Skeletal muscle cell (primary cell): Measurements from ENCODE around the gene LAMC3.
"Not testable (repeated sequence)": the region's sequence is repeated elsewhere in the genome, so short reads cannot be mapped to it uniquely, and the experiment has no call there.

ENCODE experiments used
- DNase-seq: peaks from one replicate; pipeline ENCODE4 v3.0.0-alpha.2; 2010; ENCODE audit warnings: low read depth
- H3K4me3 ChIP-seq: 2 replicates; pipeline ENCODE4 v1.5.1; 2011; ENCODE audit warnings: low read depth, mild to moderate bottlenecking, control low read depth, low read length, moderate library complexity

The LAMC3 gene

GRCh38 chr9:131103024-131103423 lies 94.0 kb downstream of the LAMC3 start:
- no peak for DNase-seq
- H3K4me3 ChIP-seq, result no peak overlapping the region

GRCh38 chr9:131103535-131103934 lies 94.6 kb downstream of the LAMC3 start:
- DNase-seq, result no peak

GRCh38 chr9:131104016-131104740 lies 95.2 kb downstream of the LAMC3 start:
- DNase-seq, result no peak
- no peak overlapping the region for H3K4me3 ChIP-seq

More at GRCh38 chr9:131103535-131103934, 94.6 kb downstream of the LAMC3 start:
- H3K4me3 ChIP-seq, result no peak overlapping the region

DNA sequence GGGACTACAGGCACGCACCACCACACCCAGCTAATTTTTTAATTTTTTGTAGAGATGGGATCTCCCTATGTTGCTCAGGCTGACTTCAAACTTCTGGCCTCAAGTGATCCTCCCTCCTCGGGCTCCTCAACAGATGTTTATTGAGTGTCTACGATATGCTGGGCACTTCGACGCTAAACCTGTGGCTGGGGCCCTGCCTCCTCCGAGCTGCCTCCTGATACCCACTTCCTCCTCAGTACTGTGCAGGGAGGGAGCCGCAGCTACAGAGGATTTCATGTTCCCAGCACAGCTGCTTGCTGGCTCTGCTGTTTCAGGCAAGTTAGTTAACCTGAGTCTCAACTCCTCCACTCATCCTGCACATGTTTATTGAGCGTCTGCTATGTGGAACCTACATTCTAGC lies 97.0 kb downstream of the LAMC3 start:
- no peak for DNase-seq

GRCh38 chr9:131107760-131108159 lies 98.8 kb downstream of the LAMC3 start:
- no peak for DNase-seq
- H3K4me3 ChIP-seq, result no peak overlapping the region

More for the DNA sequence above, 97.0 kb downstream of the LAMC3 start:
- no peak overlapping the region for H3K4me3 ChIP-seq

- no peak for DNase-seq
- H3K4me3 ChIP-seq, result no peak overlapping the region
These were observed 102.3 kb downstream of the LAMC3 start for GRCh38 chr9:131111186-131111853.

DNA sequence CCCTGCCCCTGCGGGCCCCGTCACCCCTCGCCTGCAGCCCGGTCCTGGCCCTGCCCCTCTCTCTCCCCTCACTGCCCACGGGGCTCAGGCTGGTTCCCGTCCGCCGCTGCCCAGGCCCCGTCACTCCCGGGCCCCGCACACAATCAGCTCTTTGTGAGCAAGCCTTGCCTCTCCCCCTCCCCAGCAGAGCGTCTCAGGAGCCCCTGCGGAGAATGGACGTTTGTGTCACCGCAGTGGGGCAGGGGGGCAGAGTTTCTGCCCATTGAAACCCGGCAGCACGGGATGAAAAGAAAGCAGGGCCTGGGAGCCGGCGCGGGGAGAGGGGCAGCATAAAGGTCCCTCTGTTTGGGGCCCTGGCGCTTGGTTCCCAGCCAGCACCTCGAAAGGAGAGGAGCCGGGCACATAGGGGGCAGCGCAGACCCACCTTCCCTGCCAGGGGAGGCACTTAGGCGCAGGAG lies 102.9 kb downstream of the LAMC3 start:
- no peak overlapping the region for H3K4me3 ChIP-seq
- DNase-seq, result no peak

DNA sequence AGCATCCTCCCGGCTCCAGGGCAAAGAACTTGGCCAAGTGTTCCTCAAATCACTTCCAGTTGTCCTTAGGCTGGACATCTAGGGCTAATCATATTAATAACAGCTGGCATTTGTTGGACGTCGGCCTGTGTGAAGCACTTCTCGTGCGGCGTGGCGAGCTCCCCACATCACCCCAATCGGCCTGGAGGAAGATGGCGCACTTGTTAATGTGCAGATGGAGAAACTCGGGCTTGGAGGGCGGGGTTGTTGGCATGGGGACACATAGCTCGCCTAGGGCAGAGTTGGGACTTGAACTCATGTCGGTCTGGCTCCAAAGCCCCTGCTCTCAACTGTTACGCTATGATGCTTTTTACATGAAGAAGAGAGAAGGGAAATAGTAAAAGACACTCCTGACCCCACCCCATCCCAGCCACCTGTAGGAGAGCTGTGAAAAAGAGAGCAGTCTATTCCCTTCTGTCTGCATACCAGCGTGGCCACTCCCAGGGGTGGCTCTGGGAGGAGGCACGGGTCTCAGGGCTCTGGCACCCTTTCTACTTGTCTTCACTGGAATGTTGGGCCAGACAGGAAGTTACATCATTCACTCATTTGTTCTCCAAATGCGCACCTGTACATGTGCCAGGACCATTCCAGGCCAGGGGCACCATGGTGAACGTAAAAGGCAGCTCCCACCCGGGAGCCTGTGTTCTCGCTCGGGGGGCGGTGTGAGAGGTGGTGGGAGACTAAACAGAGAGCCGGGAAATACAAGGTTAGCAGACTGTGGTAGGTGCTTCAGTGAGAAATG lies 103.6 kb downstream of the LAMC3 start:
- DNase-seq, result no peak
- H3K4me3 ChIP-seq, result no peak overlapping the region

DNA sequence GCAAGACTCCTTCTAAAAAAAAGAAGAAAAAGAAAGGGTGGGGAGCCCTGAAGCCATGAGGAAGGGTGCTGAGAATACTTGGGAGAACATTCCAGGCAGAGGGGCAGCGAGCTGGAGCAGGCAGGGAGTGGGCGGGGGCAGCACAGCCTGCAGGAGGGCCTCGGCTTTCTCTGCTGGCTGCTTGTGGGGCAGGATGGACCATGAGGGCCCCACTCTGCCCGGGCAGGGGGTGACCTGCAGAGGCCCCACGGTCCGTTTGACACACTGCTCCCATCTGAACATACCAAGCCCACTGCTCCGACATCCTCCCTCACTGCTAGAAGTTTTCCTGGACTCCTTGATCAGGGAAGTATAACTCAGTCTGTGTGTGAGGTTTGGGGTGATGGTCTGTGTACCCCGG lies 104.7 kb downstream of the LAMC3 start:
- DNase-seq, result no peak

DNA sequence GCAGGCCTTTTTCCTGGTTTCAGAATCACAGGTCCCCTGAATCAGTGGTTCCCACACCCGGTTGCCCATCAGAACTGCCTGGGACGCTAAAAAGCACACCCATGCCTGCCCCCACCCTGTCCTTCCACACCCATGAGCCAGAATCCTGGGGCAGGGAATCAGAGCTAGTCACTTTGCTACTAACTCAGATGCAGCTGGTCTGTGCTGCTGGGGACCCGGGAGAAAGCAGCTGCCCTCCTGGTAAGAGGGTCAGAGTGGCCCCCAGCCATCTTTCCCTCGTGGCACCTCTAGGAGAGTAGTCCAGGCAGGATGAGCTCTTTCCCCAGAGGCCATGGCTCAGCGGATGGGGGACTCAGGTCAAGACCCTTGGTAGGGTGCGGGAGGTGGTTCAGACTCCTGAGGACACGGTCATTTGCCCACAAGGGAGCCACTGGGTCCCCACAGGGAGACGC lies 105.1 kb downstream of the LAMC3 start:
- H3K4me3 ChIP-seq, result no peak overlapping the region
- no peak for DNase-seq

More for the DNA sequence above, 104.7 kb downstream of the LAMC3 start:
- no peak overlapping the region for H3K4me3 ChIP-seq

GRCh38 chr9:131115360-131115742 lies 106.4 kb downstream of the LAMC3 start:
- not testable (repeated sequence) for DNase-seq, H3K4me3 ChIP-seq

DNA sequence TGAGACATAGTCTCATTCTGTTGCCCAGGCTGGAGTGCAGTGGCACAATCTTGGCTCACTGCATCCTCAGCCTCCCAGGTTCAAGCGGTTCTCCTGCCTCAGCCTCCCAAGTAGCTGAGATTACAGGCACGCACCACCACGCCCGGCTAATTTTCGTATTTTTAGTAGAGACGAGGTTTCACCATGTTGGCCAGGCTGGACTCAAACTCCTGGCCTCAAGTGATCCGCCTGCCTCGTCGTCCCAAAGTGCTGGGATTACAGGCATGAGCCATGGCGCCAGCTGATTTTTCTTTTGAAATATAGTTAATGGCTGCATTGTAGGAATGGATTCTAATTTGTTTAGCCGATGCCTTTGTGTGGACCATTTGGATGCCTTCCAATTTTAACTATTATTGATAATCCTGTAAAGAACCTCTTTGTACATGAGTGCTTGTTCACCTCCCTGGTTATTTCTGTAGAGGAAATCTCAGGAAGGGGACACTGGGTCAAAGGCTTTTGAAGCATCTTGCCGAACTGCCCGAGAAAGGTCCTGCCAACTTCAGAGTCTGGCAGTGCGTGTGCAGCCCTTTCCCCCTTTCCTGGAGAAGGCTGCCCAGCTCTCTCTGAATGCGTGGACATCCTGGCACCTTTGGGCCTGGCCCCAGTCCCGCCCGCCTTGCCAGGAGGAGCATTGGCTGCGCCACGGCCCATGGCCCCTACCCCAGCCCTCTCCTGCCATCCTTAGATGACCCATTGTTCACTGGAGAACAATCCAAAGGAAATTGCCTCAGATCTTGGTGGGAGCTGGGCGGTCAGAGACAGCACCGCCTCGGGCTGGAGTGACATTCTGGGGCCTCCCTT lies 107.5 kb downstream of the LAMC3 start:
- DNase-seq, result no peak
- no peak overlapping the region for H3K4me3 ChIP-seq

GRCh38 chr9:131117121-131117761 lies 108.3 kb downstream of the LAMC3 start:
- no peak overlapping the region for H3K4me3 ChIP-seq
- DNase-seq, result no peak

DNA sequence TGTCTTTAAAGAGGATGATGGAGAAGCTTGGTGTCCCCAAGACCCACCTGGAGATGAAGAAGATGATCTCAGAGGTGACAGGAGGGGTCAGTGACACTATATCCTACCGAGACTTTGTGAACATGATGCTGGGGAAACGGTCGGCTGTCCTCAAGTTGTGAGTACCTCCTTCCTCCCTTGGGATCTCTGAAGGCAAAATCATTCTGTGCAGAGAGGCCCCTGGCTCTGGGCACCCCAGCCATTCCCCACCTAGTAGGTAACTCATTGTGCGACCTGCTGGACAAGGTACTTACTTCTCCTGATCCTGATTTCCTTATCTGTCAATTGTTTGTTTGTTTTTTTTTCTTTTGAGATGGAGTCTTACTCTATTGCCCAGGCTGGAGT lies 108.8 kb downstream of the LAMC3 start:
- no peak overlapping the region for H3K4me3 ChIP-seq
- DNase-seq, result no peak

GRCh38 chr9:131119600-131119999 lies 110.6 kb downstream of the LAMC3 start:
- H3K4me3 ChIP-seq, result no peak overlapping the region
- no peak for DNase-seq

DNA sequence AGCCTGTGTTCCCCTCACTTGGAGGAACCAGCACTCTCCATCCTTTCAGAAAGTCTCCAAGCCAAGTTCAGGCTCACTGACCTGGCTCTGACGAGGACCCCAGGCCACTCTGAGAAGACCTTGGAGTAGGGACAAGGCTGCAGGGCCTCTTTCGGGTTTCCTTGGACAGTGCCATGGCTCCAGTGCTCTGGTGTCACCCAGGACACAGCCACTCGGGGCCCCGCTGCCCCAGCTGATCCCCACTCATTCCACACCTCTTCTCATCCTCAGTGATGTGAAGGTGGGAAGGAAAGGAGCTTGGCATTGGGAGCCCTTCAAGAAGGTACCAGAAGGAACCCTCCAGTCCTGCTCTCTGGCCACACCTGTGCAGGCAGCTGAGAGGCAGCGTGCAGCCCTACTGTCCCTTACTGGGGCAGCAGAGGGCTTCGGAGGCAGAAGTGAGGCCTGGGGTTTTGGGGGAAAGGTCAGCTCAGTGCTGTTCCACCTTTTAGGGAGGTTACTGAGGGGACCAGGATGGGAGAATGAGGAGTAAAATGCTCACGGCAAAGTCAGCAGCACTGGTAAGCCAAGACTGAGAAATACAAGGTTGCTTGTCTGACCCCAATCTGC lies 111.8 kb downstream of the LAMC3 start:
- H3K4me3 ChIP-seq, result no peak overlapping the region
- no peak for DNase-seq

- DNase-seq, result no peak
- H3K4me3 ChIP-seq, result no peak overlapping the region
These were observed 112.4 kb downstream of the LAMC3 start for GRCh38 chr9:131121346-131121745.

GRCh38 chr9:131122158-131122557 lies 113.2 kb downstream of the LAMC3 start:
- no peak for DNase-seq
- no peak overlapping the region for H3K4me3 ChIP-seq

DNA sequence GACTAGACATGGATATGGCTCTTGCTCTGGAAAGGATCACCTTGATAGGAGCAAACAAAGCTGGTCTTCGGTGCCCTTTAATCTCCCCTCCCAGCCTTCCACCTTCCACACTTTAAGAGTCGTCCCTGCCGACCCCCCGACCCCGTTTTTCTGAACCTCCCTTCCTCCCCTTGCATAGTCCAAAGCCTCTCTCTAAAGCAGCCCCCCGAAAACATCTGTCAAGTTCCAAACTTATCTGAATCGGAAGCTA lies 116.0 kb downstream of the LAMC3 start:
- peak overlapping the region; percentile 80 for H3K4me3 ChIP-seq
- no peak for DNase-seq
